Skeletal muscle tissue (tissue), 4 donors: Measurements from ENCODE around the gene ARAP1. TPM values are rescaled to one million over a fixed set of nuclear protein-coding genes. Genes with fewer than 3 reads are reported as not detected.

Experiments used
- H3K27ac ChIP-seq: one replicate; pipeline ENCODE4 v1.7.0; 2013; ENCODE audit warnings: mild to moderate bottlenecking, low read depth, low read length, inconsistent platforms
- H3K27me3 ChIP-seq, 3 donors: one replicate each; pipeline ENCODE4 v1.7.0; 2013; ENCODE audit warnings: low read length in 3 of 3; ENCODE audit not compliant: control insufficient read depth in 3 of 3, insufficient read depth in 3 of 3
- H3K36me3 ChIP-seq, 3 donors: one replicate each; pipeline ENCODE4 v1.7.0; 2013; ENCODE audit warnings: low read length in 3 of 3; ENCODE audit not compliant: control insufficient read depth in 3 of 3, insufficient read depth in 3 of 3
- H3K4me1 ChIP-seq, 3 donors: one replicate each; pipeline ENCODE4 v1.7.0; 2013; ENCODE audit warnings: low read length in 3 of 3, mild to moderate bottlenecking in 3 of 3; ENCODE audit not compliant: control insufficient read depth in 3 of 3, insufficient read depth in 3 of 3
- H3K4me3 ChIP-seq, 3 donors: one replicate each; pipeline ENCODE4 v1.7.0; 2013; ENCODE audit warnings: low read length in 3 of 3
- H3K9ac ChIP-seq, 3 donors: one replicate each; pipeline ENCODE4 v1.7.0; 2013; ENCODE audit warnings: low read length in 3 of 3, mild to moderate bottlenecking in 3 of 3, moderate library complexity in 2 of 3, low read depth in 1 of 3
- H3K9me3 ChIP-seq, 3 donors: one replicate each; pipeline ENCODE4 v1.7.0; 2013; ENCODE audit warnings: low read length in 3 of 3; ENCODE audit not compliant: control insufficient read depth in 3 of 3
- total RNA-seq: library from RNA; depleted of rRNA; stranded (reverse); fragments of >200 nt; gene quantifications from one replicate; pipeline ENCODE4 v1.2.3, GENCODE V29; 2014
- donor health status: Osteomylitis.

The ARAP1 gene
- total RNA-seq, 1 donor from 2014 or later = 98.6 TPM

DNA sequence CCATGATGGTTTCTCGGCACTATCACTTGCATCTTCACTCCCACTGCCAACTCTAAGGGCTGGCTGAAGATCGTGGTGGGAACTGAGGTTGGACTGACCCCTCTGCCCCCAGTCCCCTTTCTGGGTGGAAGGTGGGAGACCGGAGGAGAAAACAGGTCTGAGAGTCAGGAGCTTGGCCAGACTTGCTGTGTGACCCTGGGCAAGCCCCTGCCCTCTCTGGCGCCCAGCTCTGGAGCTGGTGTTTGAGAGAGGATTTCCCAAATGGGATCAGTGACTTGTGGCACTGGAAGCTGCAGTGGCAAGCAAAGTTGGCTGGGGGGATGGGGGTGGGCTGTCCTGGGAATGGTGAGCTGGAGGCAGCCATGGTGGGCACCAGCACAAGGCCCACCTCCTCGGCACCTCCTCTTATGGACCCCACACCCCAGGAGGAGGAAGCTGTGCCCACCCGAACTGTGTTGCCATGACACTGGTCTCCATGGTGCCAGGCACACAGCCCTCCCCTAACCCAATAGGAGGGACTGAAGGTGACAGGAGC lies 71.5 kb downstream of the ARAP1 start:
- Histone ChIP-seq H3K27ac (no peak overlapping the region), H3K27me3 (peaks cover 37 to 54% (median 42%) of the 10 kb centered on the region in 3 donors), H3K4me1 (peaks cover 9 to 18% (median 13%) of the 10 kb centered on the region in 3 donors), H3K4me3 (no peak overlapping the region), H3K9ac (no peak overlapping the region), H3K36me3 (peaks cover 3 to 17% (median 12%) of the 10 kb centered on the region in 3 donors), H3K9me3 (no peaks in the 10 kb centered on the region)

DNA sequence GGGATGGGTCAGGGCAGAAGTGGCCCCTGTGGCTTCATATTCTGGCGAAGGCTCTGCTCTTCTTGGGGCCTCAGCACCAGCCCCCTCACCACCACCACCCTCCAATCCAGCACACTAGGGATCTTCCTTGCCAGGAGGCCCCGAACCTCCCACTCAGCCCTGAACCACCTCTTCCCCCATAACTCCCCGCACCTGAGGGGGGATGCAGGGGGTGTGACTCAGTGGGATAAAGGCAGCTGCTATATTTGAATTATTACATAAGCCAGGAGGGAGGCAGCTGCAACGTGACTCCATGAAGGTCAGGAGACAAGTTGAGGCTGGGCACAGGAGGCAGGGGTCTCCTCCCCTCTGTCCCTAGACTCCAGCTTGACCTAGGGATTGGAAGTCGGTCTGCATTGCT lies 72.3 kb downstream of the ARAP1 start:
- H3K27ac ChIP-seq = no peak overlapping the region
- no peak overlapping the region for H3K4me3 ChIP-seq
- H3K9me3 ChIP-seq = no peaks in the 10 kb centered on the region
- H3K4me1 ChIP-seq = peaks cover 9 to 13% (median 10%) of the 10 kb centered on the region in 3 donors
- H3K36me3 ChIP-seq = peaks cover 3 to 10% (median 8%) of the 10 kb centered on the region in 3 donors
- no peak overlapping the region for H3K9ac ChIP-seq
- H3K27me3 ChIP-seq = peaks cover 45 to 62% (median 50%) of the 10 kb centered on the region in 3 donors

DNA sequence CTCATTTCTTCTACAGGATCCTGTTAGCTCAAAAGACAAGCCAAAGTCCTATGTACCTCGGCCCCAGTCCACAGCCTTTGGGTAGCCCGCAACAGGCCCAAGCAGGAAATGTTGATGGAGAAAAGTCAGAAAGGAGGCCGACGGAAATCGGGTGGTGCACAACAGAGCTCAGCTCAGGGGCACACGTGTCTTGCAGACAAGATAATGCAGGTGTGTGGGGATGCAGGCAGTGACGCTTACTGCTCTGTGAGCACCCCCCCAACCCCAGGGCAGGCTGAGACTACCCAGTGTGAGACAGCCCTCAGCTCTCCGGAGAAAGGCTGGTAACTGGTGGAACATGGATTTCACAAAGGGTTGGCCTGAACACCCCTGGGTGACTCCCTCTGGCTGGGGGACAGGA lies 73.7 kb downstream of the ARAP1 start:
- peaks cover 2 to 4% (median 2%) of the 10 kb centered on the region in 3 donors for H3K36me3 ChIP-seq
- H3K9ac ChIP-seq = no peak overlapping the region
- peaks cover 0 to 4% (median 0%) of the 10 kb centered on the region in 3 donors for H3K4me1 ChIP-seq
- no peak overlapping the region for H3K4me3 ChIP-seq
- no peaks in the 10 kb centered on the region for H3K9me3 ChIP-seq
- H3K27ac ChIP-seq = no peak overlapping the region
- H3K27me3 ChIP-seq = peaks cover 59 to 76% (median 63%) of the 10 kb centered on the region in 3 donors

DNA sequence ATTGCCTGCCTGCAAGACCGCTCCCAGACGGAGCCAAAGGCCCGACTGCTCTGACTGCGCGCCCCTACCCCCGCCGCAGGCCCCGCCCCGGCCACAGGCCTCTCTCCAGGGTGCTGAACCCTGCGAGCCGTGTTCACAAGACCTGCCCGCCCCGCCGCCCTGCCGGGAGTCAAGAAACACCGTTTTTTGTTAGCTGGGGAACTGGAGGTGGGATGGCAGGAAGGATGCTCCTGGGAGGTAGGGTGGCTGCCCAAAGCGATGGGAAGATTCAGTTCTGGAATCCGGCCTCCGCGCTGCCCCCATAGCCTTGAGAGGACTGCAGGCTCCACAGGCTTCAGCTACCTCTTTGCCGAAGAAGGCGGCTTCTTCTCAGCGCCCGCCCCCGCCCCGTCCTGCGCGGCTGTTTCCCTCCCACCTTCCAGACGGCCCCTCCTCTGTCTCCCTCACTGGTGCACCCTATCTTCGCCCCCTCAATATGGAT lies 75.3 kb downstream of the ARAP1 start:
- Histone ChIP-seq H3K27me3 (peaks cover 67 to 88% (median 71%) of the 10 kb centered on the region in 3 donors), H3K4me3 (no peak overlapping the region), H3K9ac (no peak overlapping the region), H3K4me1 (peaks cover 0 to 3% (median 0%) of the 10 kb centered on the region in 3 donors), H3K36me3 (no peaks in the 10 kb centered on the region), H3K27ac (no peak overlapping the region), H3K9me3 (no peaks in the 10 kb centered on the region)

DNA sequence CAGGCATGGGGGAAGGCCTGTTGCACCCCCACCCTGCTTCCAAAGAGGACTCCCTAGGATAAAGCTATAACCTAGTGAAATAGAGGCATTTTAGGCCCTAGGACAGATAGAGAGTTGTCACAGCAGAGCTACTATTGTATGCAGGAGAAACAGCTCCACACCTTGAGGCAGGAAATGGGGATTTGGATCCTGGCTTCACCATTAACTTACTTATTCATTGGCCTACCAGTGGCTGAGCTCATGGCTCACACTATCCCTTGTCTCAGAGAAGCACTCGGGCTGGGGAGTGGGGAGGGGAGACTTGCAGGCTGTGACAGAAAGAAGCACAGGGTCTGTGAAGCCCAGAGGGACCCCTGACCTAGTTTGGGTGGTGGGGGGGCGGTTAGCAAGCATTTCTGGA lies 77.0 kb downstream of the ARAP1 start:
- Histone ChIP-seq H3K27ac (no peak overlapping the region), H3K36me3 (no peaks in the 10 kb centered on the region), H3K4me1 (no peaks in the 10 kb centered on the region), H3K9me3 (no peaks in the 10 kb centered on the region), H3K27me3 (peaks cover 70 to 79% (median 71%) of the 10 kb centered on the region in 3 donors), H3K4me3 (no peak overlapping the region), H3K9ac (no peak overlapping the region)

DNA sequence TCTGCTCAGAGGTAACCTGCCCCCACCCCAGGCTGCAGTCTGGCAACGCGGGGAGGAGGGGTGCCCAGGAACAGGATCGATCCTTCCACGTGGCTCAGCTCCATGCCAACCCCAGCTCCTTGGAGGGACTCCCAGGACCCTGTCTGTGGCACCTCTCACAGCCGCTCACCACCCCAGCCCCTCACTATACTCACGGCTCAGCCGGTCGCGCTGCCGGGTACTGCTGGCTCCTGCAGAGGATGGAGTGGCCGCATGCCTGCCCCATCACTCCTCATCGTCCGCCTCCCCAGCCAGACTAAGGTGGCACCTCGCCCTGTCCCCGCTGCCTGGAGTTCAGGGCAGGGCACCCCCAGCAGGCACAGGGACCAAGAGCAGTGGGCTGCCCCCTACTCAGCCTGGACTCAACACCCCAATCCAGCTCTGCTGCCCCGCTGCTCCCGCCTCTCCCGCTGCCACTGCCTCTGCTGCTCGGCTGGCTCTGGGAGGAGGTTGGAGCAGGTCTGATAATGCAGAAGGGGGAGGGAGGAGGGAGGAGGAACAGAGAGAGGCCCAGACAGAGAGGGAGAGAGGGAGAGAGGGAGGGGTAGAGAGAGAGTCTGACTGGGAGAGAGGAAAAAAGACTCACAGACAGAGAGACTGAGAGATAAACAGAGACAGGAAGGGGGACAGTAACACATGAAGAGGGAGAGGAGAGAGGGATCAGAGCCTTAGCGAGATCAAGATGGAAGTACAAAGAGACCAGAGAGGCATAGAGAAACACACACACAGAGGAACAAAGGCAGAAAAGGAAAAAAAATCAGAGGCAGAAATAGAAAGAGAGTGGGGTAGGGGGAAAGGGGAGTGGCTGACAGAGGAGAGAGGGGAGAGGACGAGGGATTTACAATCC lies 78.0 kb downstream of the ARAP1 start, which contains the start of gene PDE2A:
PDE2A (minus strand) TSS at position 480 of the 886 bp plus-strand sequence; CDS start at position 265, 215 bp downstream.
- Histone ChIP-seq H3K36me3 (no peaks in the 10 kb centered on the region), H3K27ac (no peak within 1 kb of the TSS), H3K4me3 (no peak within 1 kb of the TSS), H3K9me3 (no peaks in the 10 kb centered on the region), H3K27me3 (peaks cover 60 to 68% (median 68%) of the 10 kb centered on the region in 3 donors), H3K9ac (no peak within 1 kb of the TSS), H3K4me1 (no peaks in the 10 kb centered on the region)

DNA sequence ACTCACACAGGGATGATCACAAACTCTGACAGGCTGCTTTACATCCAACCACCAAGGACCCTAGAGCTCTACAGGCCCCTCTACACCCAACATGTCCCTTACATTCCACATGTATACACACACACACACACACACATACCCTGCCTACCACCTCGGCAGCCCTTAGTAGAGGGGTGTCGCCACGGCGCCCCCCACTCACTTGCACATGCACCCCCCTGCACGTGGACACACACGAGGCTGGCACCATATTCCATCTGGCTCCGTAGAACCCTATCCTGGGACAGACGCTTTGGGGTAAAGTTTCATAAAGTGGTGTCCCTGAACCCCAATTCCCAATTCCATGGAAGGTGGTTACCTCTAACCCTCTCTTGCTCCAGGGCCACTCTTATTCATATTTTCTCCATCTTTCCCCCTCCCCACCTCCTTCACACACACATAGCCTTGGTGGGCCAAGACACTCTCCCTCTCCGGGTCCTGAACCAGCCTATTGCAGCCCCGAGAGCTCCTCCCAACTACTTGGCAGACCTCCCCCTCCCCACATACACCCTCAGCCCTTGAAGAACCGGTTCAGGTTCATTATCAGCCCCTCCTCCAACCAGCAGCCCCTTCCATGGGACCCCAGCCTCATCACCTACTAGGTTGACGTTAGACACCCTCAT lies 78.8 kb downstream of the ARAP1 start:
- H3K27me3 ChIP-seq = peaks cover 52 to 65% (median 64%) of the 10 kb centered on the region in 3 donors
- no peak overlapping the region for H3K9ac ChIP-seq
- no peak overlapping the region for H3K27ac ChIP-seq

DNA sequence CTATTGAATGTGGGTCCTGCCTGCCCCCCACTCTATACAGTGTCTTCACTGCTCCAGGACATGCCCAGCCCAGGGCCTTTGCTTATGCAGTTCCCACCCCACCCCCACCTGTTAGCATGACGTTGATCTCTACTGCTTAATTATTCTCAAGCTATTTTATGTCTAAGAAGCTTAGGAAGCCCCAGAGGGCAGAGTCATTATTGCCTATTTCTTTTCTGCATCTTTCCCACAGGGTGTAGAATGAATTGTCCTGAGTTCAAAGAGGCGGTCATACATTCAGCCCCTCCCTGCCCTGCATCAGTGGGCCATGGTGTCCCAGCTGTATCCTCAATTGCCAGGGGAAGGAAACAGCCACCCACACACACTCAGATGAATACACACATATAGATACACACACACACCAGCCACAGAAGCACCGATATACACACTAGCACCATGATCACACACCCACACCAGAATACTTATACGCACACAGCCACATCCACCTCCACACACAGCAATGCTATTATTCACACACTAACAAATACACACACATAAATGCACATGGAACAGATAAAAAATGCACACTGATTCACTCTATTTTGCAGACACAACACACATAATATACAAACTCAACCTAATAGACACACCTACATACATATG lies 79.5 kb downstream of the ARAP1 start:
- Histone ChIP-seq H3K4me1 (peaks cover 0 to 2% (median 0%) of the 10 kb centered on the region in 3 donors), H3K9ac (no peak overlapping the region), H3K27ac (no peak overlapping the region), H3K27me3 (peaks cover 47 to 59% (median 58%) of the 10 kb centered on the region in 3 donors), H3K9me3 (peaks cover 0 to under 1% (median 0%) of the 10 kb centered on the region in 3 donors), H3K4me3 (no peak overlapping the region), H3K36me3 (no peaks in the 10 kb centered on the region)

More for the DNA sequence above, 78.8 kb downstream of the ARAP1 start:
- H3K9me3 ChIP-seq = no peaks in the 10 kb centered on the region
- no peak overlapping the region for H3K4me3 ChIP-seq
- peaks cover 0 to 2% (median 0%) of the 10 kb centered on the region in 3 donors for H3K4me1 ChIP-seq
- no peaks in the 10 kb centered on the region for H3K36me3 ChIP-seq
